ENCODE measurements around the gene PTPRS.

DNA sequence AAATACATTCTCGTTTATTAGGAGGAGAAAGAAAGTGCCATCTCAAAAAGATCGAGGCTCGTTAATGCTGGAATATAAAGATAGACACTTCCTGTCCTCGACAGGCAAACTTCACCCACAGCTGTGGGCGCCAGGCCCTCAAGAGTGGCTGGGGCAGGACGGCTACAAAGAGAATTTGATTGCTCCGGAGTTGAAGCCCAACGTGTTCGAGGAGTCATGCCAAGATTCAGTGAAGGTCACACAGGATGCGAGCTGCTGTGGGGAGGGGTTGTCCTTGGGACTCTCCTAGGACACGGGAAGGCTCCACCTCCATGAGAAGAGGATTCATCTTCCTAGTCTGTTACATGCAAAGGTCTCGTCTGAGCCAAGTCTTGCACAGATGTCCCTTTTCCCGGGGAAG, 16.3 kb upstream of the PTPRS start:
- TF ChIP-seq GATA2 (IDR thresholded peaks at IDR 0.05; ENCODE audit: low read depth, low read length) (no peak), GATA3 (IDR thresholded peaks at IDR 0.05; ENCODE audit: low read depth, low read length) (no peak)

All from SH-SY5Y (cell line).